ENCODE measurements around the gene COL1A1. TPM values are rescaled to one million over a fixed set of nuclear protein-coding genes. Genes with fewer than 3 reads are reported as not detected.

COL1A1 gene
- total RNA-seq, 1 donor from 2014 or later, result 28.2 TPM

DNA sequence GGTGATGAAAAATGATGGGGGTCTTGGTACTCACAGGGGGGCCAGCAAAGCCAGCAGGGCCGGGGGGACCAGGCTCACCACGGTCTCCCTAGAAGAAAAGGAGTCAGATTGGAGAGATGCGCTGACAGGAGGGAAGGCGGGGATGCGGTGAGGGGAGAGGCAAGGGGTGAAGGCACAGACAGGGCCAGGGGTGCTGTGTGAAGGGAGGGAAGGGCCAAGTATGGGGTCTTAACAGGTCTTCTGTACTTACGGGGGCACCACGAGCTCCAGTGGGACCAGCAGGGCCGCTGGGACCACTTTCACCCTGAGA, 11.2 kb downstream of the COL1A1 start:
- no peak for DNase-seq (ENCODE audit: missing footprints)

DNA sequence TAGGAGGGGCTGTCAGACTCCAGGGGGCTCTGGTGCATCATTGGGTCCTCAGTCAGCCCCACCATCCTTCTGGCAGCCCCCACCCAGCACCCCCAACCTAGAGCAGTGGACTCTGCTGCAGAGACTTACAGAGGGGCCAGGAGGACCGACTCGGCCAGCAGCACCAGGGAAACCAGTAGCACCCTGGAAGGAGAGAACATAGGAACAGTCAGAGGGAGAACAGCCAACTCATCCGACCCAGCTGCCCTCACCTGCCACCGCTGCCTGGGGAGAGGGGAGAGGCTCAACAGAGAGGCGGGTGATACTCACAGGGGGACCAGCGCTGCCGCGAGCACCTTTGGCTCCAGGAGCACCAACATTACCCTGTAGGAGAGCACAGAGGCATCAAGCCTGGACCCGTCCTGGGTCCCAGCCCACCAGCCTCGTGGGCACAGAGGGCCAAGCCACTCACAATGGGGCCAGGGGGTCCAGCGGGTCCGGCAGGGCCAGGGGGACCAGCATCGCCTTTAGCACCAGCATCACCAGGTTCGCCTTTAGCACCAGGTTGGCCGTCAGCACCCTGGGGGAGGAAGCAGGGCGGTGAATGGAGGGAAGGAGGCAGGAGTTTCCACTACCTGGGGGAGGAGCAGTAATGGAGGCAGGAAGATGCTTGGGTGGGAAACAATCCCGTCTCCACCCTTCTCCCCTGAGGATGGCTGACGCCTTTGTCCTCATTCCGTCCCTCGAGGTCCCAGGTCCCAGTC, 11.7 kb downstream of the COL1A1 start:
- ATAC-seq (no peak), DNase-seq (ENCODE audit: missing footprints) (no peak)
- intact Hi-C loops (cut with DNase I), result no loop called here

More for the DNA sequence above, 11.2 kb downstream of the COL1A1 start:
- ATAC-seq, result no peak
- intact Hi-C loops (cut with DNase I), result no loop called here

DNA sequence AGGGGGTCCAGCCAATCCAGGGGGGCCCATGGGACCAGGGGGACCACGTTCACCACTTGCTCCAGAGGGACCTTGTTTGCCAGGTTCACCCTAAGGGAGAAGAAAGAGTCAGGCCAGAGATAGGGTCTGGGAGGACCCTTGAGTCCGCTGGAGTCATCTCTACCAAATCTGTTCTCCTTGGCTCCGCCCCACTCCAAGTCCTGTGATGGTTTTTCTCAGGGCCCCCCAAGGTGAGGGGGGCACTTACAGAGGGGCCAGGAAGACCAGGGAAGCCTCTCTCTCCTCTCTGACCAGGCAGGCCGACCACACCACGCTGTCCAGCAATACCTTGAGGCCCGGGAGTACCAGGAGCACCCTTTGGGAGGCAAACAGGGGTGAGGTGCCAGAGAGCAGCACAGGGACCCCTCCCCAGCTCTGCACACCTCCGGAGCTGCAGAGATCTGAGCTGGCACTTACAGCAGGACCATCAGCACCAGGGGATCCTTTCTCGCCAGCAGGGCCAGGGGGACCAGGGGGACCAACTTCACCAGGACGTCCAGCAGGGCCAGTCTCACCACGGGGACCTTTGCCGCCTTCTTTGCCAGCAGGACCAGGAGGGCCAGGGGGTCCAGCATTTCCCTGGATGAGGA, 12.4 kb downstream of the COL1A1 start:
- ATAC-seq, result no peak
- intact Hi-C loops (cut with DNase I), result no loop called here
- DNase-seq (ENCODE audit: missing footprints), result no peak

GRCh38 chr17:50188531-50188920, 12.9 kb downstream of the COL1A1 start:
- DNase-seq (ENCODE audit: missing footprints), result no peak
- intact Hi-C loops (cut with DNase I), result no loop called here
- ATAC-seq, result no peak

DNA sequence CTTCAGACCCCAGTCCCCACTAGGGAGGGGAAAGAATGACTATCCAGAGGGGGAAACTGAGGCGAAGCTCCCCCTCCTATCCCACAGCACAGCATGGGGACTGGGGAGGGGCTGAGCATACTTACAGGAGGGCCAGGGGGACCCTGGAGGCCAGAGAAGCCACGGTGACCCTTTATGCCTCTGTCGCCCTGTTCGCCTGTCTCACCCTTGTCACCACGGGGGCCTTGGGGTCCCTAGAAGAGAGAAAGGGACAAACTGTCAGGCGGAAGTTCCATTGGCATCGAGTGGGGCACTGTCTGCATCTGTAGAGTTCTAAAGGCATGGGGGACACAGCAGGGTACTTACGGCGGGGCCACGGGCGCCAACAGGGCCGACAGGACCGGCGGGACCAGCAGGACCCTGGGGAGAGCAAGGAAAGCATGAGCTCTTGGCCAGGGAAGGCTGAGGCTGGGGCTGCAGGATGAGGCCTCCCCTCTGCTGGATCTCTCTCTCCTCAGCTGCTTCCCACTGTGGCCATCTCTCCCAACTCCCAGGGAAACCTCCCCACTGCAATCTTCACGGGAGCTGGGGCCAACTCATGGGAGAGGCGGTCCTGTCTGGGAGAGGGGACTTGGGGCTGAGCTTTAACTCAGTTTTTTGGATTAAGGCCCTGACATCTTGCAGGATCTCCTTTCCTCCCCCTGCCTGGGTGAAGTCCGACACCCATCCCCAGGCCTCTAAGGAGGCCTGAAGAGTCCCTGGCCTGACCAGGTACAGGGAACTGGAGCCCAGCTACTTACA, 13.5 kb downstream of the COL1A1 start:
- no peak for ATAC-seq
- intact Hi-C loops (cut with DNase I), result no loop called here
- no peak for DNase-seq (ENCODE audit: missing footprints)

- DNase-seq (ENCODE audit: missing footprints) (no peak), ATAC-seq (no peak)
- intact Hi-C loops (cut with DNase I), result no loop called here
Observed at GRCh38 chr17:50187394-50187725, 14.1 kb downstream of the COL1A1 start.

DNA sequence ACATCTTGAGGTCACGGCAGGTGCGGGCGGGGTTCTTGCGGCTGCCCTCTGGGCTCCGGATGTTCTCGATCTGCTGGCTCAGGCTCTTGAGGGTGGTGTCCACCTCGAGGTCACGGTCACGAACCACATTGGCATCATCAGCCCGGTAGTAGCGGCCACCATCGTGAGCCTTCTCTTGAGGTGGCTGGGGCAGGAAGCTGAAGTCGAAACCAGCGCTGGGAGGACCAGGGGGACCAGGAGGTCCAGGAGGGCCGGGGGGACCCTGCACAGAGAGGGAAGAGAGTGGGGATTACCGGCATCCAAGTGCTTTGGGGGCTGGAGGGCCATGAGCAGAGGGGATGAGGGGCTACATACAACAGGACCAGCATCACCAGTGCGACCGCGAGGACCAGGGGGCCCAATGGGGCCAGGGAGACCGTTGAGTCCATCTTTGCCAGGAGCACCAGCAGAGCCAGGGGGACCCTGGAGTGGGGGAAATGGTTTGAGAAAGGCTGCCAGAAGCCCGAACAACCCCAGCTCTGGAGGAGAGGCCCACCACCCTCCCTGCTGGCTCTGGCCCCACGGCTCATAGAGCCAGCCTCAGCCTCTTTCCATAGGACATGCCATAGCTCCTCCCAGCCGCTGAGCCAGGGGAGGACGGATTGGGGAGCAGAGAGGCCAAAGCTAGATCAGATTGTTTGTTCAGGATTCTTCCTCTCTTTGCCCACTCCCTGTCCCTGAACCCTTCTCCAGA, 14.6 kb downstream of the COL1A1 start:
- DNase-seq (ENCODE audit: missing footprints), result no peak
- intact Hi-C loops (cut with DNase I), result no loop called here
- no peak for ATAC-seq

DNA sequence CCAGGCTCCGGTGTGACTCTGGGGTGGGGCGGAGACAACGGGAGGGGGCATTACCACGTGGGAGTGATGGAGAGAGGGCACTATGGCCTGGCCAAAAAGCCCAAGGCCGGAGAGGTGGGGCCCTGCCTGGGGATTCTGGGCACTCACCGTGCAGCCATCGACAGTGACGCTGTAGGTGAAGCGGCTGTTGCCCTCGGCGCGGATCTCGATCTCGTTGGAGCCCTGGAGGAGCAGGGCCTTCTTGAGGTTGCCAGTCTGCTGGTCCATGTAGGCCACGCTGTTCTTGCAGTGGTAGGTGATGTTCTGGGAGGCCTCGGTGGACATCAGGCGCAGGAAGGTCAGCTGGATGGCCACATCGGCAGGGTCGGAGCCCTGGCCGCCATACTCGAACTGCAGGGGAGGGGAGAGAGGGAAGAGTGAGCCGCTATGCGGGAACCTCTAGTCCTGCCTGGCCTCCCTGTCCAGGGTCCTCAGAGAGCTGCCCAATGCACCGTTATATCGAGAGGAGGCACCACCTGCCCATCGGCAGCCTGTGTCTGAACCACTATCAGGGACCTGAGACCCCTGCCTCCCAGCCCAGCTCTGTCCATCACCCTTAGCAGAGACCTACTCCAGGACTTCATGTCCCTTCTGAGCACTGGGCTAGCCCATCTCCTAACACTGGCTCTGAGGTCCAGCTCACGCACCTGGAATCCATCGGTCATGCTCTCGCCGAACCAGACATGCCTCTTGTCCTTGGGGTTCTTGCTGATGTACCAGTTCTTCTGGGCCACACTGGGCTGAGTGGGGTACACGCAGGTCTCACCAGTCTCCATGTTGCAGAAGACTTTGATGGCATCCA, 15.6 kb downstream of the COL1A1 start:
- no peak for ATAC-seq
- intact Hi-C loops (cut with DNase I), result no loop called here

GRCh38 chr17:50184611-50185398, 16.6 kb downstream of the COL1A1 start:
- no peak for DNase-seq (ENCODE audit: missing footprints)
- peak; percentile 52 for ATAC-seq
- intact Hi-C loops (cut with DNase I), result no loop called here

More for the DNA sequence above, 15.6 kb downstream of the COL1A1 start:
- DNase-seq (ENCODE audit: missing footprints), result no peak

- ATAC-seq (no peak), DNase-seq (ENCODE audit: missing footprints) (peak; percentile 44)
- intact Hi-C loops (cut with DNase I), result no loop called here
Observed at GRCh38 chr17:50184064-50184463, 17.4 kb downstream of the COL1A1 start.

DNA sequence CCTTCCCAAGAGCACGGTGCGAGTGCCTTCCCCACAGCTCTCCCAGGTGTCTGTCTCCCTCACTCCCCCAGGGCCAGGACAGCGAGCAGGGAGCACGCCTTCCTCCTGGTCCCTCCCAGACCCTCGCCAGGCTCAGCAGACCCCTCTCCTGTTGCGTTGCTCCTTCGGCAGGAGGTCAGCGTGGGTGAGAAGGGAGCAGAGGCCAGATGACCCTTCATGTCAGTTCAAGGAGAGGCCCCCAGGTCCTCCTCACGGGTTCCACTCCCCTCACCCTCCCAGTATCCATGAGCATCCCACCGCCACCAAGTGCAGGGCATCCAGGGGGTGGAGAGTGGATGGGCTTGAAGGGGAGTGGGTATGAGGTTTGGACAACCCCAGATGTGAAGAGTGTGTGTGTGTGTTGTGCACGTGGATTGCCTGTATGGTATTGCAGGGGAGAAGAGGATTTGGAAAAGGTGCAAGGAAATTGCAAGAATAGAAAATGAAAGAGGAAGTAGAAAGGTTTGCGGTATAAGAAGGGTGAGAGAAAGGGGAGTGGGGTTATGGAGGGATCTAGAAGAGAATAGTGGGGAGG, 17.9 kb downstream of the COL1A1 start:
- DNase-seq (ENCODE audit: missing footprints) (peak; percentile 65), ATAC-seq (no peak)
- intact Hi-C loops (cut with DNase I), result no loop called here

- intact Hi-C loops (cut with DNase I), result no loop called here
- DNase-seq (ENCODE audit: missing footprints) (peak; percentile 37), ATAC-seq (no peak)
Observed at GRCh38 chr17:50182783-50183420, 18.5 kb downstream of the COL1A1 start.

DNA sequence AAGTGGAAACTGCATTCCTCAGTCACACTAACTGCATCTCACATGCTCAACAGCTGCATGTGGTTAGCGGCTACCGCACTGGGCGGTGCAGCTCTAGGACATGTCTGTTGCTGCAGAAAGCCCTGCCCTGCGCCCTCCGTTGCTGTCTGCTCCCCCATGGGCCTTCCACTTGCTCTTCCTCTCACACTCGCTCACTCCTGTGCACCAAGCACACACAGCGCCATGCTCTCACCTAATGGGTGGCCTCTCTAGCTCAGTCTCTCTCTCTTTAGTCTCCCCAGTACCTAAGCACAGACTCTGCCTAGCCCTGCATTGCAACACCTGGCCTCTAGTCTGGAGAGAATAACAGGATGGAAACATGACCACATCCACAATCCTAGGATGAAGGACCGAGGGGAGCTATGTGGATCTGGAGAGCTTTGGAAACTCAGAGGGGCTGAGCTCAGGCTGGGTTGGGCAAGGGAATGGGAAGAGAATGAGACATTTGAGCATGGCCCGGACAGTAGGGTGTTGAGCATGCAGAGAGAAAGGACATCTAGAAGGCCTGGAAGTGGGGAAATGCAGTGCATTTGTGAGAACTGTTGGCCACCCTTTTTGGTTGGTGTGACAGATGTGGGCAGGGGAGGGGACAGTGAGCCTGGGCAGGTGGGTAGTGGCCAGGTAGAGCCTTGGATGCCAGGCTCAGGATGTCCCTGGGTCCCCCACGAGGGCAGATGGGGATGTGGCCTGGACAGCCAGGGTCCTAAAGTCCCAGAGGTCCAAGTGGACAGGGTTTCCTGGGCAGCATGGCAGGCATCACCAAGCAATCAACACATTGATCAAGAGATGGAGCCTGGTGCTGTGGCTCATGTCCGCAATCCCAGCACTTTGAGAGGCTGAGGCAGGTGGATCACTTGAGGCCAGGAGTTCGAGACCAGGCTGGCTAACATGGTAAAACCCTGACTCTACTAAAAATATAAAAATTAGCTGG, 19.6 kb downstream of the COL1A1 start:
- intact Hi-C loops (cut with DNase I), result no loop called here
- ATAC-seq (no peak), DNase-seq (ENCODE audit: missing footprints) (peak; percentile 35)

DNA sequence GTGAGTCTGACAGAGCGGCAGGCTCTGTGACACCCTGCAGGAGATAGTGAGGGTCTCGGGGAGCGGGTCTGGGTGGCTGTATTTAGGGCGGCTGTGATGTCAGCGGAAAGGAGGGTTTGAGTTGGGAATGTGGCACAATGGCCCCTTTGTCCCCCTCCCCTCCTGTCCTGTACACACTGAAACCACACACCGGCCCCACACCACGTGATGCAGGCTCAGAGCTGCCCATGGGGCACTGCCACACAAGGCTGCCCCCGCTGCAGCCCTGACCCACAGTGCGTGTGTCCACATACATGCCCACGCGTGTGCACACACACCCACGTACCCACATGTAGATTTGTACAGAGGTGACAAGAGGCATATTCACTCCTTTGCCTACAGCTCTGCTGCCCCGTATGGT, 20.3 kb downstream of the COL1A1 start:
- intact Hi-C loops (cut with DNase I), result no loop called here
- no peak for ATAC-seq
- DNase-seq (ENCODE audit: missing footprints), result peak; percentile 27

GRCh38 chr17:50180620-50181019, 20.8 kb downstream of the COL1A1 start:
- intact Hi-C loops (cut with DNase I), result no loop called here
- no peak for ATAC-seq
- DNase-seq (ENCODE audit: missing footprints), result peak; percentile 27

GRCh38 chr17:50180111-50180510, 21.3 kb downstream of the COL1A1 start:
- intact Hi-C loops (cut with DNase I), result no loop called here
- DNase-seq (ENCODE audit: missing footprints), result peak; percentile 11
- ATAC-seq, result no peak

Measured in Right ventricle myocardium inferior (tissue), 1 donor.